ENCODE data around the gene FHL2. TPM values are rescaled to one million over a fixed set of nuclear protein-coding genes. Genes with fewer than 3 reads are reported as not detected.
A peak's percentile ranks its signal among the peaks of the same experiment; 100 is the strongest.

The FHL2 gene
- total and polyA plus RNA-seq, 2 donors (not counting 1 experiment from before 2014, with no cell fraction given): not detected

DNA sequence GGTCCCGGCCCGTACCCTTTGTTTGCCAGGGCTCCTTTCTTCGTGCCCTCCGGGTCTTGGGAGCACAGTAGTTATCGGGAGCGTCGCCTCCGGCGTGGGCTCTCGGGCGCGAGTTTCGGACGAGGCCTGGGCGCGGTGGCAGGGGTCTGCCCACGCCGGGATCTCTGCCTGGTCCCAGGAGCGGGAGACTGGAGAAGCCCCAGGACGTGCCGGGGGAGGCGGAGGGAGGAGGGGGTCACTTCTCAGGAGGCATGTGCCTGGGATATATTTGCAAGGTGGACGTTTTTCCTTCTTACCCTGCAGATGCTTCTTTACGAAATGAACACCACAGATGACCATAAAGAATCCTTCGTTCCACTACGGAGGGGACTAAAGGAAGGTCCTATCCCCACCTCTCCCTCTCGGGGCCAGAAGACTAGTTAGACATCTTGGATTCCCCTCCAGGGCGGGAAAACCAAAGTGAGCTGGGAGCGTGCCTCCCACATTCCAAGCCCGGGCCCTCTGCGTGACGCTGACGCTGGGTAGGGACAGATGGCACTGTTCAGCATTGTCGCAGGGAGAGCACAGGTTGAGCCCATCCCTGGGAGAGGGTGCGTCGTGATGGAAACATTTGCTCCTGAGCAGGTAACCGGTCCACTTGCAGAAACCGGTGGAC is 483 bp upstream of the FHL2 start:
- peaks cover 10 to 14% of the 10 kb centered on the region in 2 donors for H3K4me1 ChIP-seq (ENCODE audit: control insufficient read depth in 2 of 2, insufficient read depth in 2 of 2, low read length in 2 of 2)
- H3K79me2 ChIP-seq (ENCODE audit: control insufficient read depth, insufficient read depth, low read length): no peaks in the 10 kb centered on the region
- POLR2A ChIA-PET: no interaction called here
- ATAC-seq (ENCODE audit: low read depth) (no peak), DNase-seq (no peak)
- intact Hi-C loops (cut with micrococcal nuclease): loop anchor here (1.0 kb wide), 1 partner anchor 29 kb away; no protein-coding TSS in a partner anchor
- H3K4me3 ChIP-seq (ENCODE audit: control extremely low read depth in 1 of 5, extremely low read depth in 1 of 5, insufficient read depth in 1 of 5, low read depth in 2 of 5, low read length in 4 of 5): peak overlapping the region in 1 of 5 experiments; percentile 24
- no peak overlapping the region for H3K27ac ChIP-seq (ENCODE audit: low read length in 2 of 2)
- H3K4me1 Mint-ChIP-seq: peaks cover 8% of the 10 kb centered on the region
- peak overlapping the region; percentile 71 for H3K9ac ChIP-seq (ENCODE audit: low read length)
- CTCF ChIA-PET: interaction anchor here (1.1 kb wide), 1 partner anchor 31 kb away, joined by 3 read pairs; no protein-coding TSS in a partner anchor
- no peaks in the 10 kb centered on the region for H3K36me3 ChIP-seq (replicated peaks in 1 of 2; ENCODE audit: control extremely low read depth in 1 of 2, control insufficient read depth in 1 of 2, extremely low read depth in 1 of 2, insufficient read depth in 2 of 2, low read length in 1 of 2)
- peak overlapping the region; percentile 82 for H2AFZ ChIP-seq (ENCODE audit: insufficient read depth, low read depth, low read length, poor library complexity, severe bottlenecking)
- peaks cover 52% of the 10 kb centered on the region for H3K27me3 Mint-ChIP-seq
- no peaks in the 10 kb centered on the region for H4K20me1 ChIP-seq (ENCODE audit: control insufficient read depth, insufficient read depth, low read length, poor library complexity, severe bottlenecking)
- TF ChIP-seq CTCF (IDR thresholded peaks at IDR 0.05) (peak; percentile 9), EZH2 (IDR thresholded peaks at IDR 0.05; ENCODE audit: borderline replicate concordance, insufficient read depth, low read depth, low read length, poor library complexity, severe bottlenecking) (no peak)
- H3K4me2 ChIP-seq (replicated peaks; ENCODE audit: low read depth, low read length, poor library complexity, severe bottlenecking): peak overlapping the region; percentile 97
- H3K27ac Mint-ChIP-seq: no peak overlapping the region
- H3K9me3 Mint-ChIP-seq (ENCODE audit: insufficient read depth): no peaks in the 10 kb centered on the region
- H3K9me3 ChIP-seq (ENCODE audit: control extremely low read depth in 1 of 3, control insufficient read depth in 2 of 3, insufficient read depth in 1 of 3, low read length in 2 of 3): peaks cover 0 to 9% (median 0%) of the 10 kb centered on the region in 3 donors
- H3K27me3 ChIP-seq (replicated peaks in 1 of 4; ENCODE audit: control extremely low read depth in 1 of 4, control insufficient read depth in 3 of 4, insufficient read depth in 4 of 4, low read length in 3 of 4): peaks cover 0 to 47% (median 18%) of the 10 kb centered on the region in 4 experiments
- WGBS (ENCODE audit: insufficient coverage): 52% methylated on average over 37 of the region's 38 CpGs
- peak overlapping the region; percentile 39 for H3K4me3 Mint-ChIP-seq

GRCh38 chr2:105397953-105398335 is 907 bp downstream of the FHL2 start:
- H4K20me1 ChIP-seq (ENCODE audit: control insufficient read depth, insufficient read depth, low read length, poor library complexity, severe bottlenecking): no peaks in the 10 kb centered on the region
- H3K9ac ChIP-seq (ENCODE audit: low read length): peak overlapping the region; percentile 71
- Mint-ChIP-seq H3K27me3 (peaks cover 56% of the 10 kb centered on the region), H3K27ac (no peak overlapping the region), H3K4me3 (peak overlapping the region; percentile 74), H3K4me1 (peaks cover 8% of the 10 kb centered on the region), H3K9me3 (ENCODE audit: insufficient read depth) (no peaks in the 10 kb centered on the region)
- peak overlapping the region; percentile 82 for H2AFZ ChIP-seq (ENCODE audit: insufficient read depth, low read depth, low read length, poor library complexity, severe bottlenecking)
- peaks cover 10 to 14% of the 10 kb centered on the region in 2 donors for H3K4me1 ChIP-seq (ENCODE audit: control insufficient read depth in 2 of 2, insufficient read depth in 2 of 2, low read length in 2 of 2)
- intact Hi-C loops (cut with micrococcal nuclease): no loop called here
- peaks cover 0 to 42% (median 18%) of the 10 kb centered on the region in 4 experiments for H3K27me3 ChIP-seq (replicated peaks in 1 of 4; ENCODE audit: control extremely low read depth in 1 of 4, control insufficient read depth in 3 of 4, insufficient read depth in 4 of 4, low read length in 3 of 4)
- WGBS (ENCODE audit: insufficient coverage): 50% methylated on average over 1 of the region's 6 CpGs
- ChIA-PET POLR2A (no interaction called here), CTCF (interaction anchor here (0.8 kb wide), 1 partner anchor 9 kb away, joined by 3 read pairs; no protein-coding TSS in a partner anchor)
- ATAC-seq (ENCODE audit: low read depth) (no peak), DNase-seq (no peak)
- H3K79me2 ChIP-seq (ENCODE audit: control insufficient read depth, insufficient read depth, low read length): no peaks in the 10 kb centered on the region
- peak overlapping the region in 1 of 5 experiments; percentile 71 for H3K4me3 ChIP-seq (ENCODE audit: control extremely low read depth in 1 of 5, extremely low read depth in 1 of 5, insufficient read depth in 1 of 5, low read depth in 2 of 5, low read length in 4 of 5)
- TF ChIP-seq EZH2 (IDR thresholded peaks at IDR 0.05; ENCODE audit: borderline replicate concordance, insufficient read depth, low read depth, low read length, poor library complexity, severe bottlenecking): no peak
- peak overlapping the region; percentile 97 for H3K4me2 ChIP-seq (replicated peaks; ENCODE audit: low read depth, low read length, poor library complexity, severe bottlenecking)
- peaks cover 0 to 9% (median 0%) of the 10 kb centered on the region in 3 donors for H3K9me3 ChIP-seq (ENCODE audit: control extremely low read depth in 1 of 3, control insufficient read depth in 2 of 3, insufficient read depth in 1 of 3, low read length in 2 of 3)
- no peak overlapping the region for H3K27ac ChIP-seq (ENCODE audit: low read length in 2 of 2)
- H3K36me3 ChIP-seq (replicated peaks in 1 of 2; ENCODE audit: control extremely low read depth in 1 of 2, control insufficient read depth in 1 of 2, extremely low read depth in 1 of 2, insufficient read depth in 2 of 2, low read length in 1 of 2): no peaks in the 10 kb centered on the region

Measured in B cell (primary cell).